NCI-H187 treated with DMSO at 0.1 percent for 48 hours (cell line): ENCODE data around the gene U2SURP.
"Not testable (repeated sequence)": the region's sequence is repeated elsewhere in the genome, so short reads cannot be mapped to it uniquely, and the experiment has no call there.

Experiments used
- DNase-seq: peaks from one replicate; lab custom pipeline; 2025; lab: John Stamatoyannopoulos, UW

The U2SURP gene

GRCh38 chr3:142976621-142977398 lies 24.6 kb upstream of the U2SURP start:
- DNase-seq: no peak

- no peak for DNase-seq
These were observed 24.0 kb upstream of the U2SURP start for GRCh38 chr3:142977399-142977728.

GRCh38 chr3:142981108-142981507 lies 20.3 kb upstream of the U2SURP start:
- DNase-seq: no peak

- DNase-seq: no peak
These were observed 19.2 kb upstream of the U2SURP start for GRCh38 chr3:142982038-142982773.

- no peak for DNase-seq
These were observed 18.1 kb upstream of the U2SURP start for GRCh38 chr3:142983318-142983717.

- DNase-seq: no peak
These were observed 17.1 kb upstream of the U2SURP start for GRCh38 chr3:142984255-142984654.

GRCh38 chr3:142987080-142987700 lies 14.2 kb upstream of the U2SURP start:
- no peak for DNase-seq

- DNase-seq: no peak
These were observed 13.7 kb upstream of the U2SURP start for GRCh38 chr3:142987707-142988106.

- DNase-seq: not testable (repeated sequence)
These were observed 13.1 kb upstream of the U2SURP start for GRCh38 chr3:142988221-142988620.

GRCh38 chr3:142988826-142989225 lies 12.5 kb upstream of the U2SURP start:
- DNase-seq: not testable (repeated sequence)

- DNase-seq: no peak
These were observed 10.6 kb upstream of the U2SURP start for GRCh38 chr3:142990721-142991120.

- no peak for DNase-seq
These were observed 9.0 kb upstream of the U2SURP start for GRCh38 chr3:142992323-142992722.

GRCh38 chr3:142993958-142994442 lies 7.4 kb upstream of the U2SURP start:
- DNase-seq: peak; percentile 11

GRCh38 chr3:142997330-142997729 lies 4.0 kb upstream of the U2SURP start:
- DNase-seq: no peak

GRCh38 chr3:142998439-142998838 lies 2.9 kb upstream of the U2SURP start:
- no peak for DNase-seq

- no peak for DNase-seq
These were observed 1.5 kb upstream of the U2SURP start for GRCh38 chr3:142999881-143000280.

- no peak for DNase-seq
These were observed 842 bp upstream of the U2SURP start for GRCh38 chr3:143000528-143000927.

GRCh38 chr3:143001034-143001368 lies 369 bp upstream of the U2SURP start:
- DNase-seq: no peak

- no peak for DNase-seq
These were observed 828 bp downstream of the U2SURP start for GRCh38 chr3:143002083-143002712.

- no peak for DNase-seq
These were observed 1.4 kb downstream of the U2SURP start for GRCh38 chr3:143002727-143003126.

- DNase-seq: no peak
These were observed 3.5 kb downstream of the U2SURP start for GRCh38 chr3:143004823-143005222.

- no peak for DNase-seq
These were observed 8.7 kb downstream of the U2SURP start for GRCh38 chr3:143010024-143010423.

- no peak for DNase-seq
These were observed 10.3 kb downstream of the U2SURP start for GRCh38 chr3:143011705-143012104.
